Retina (tissue), 1 donor: ENCODE measurements around the gene PRKG1.

Source experiments
- DNase-seq: peaks from one replicate; pipeline ENCODE4 v3.0.0-alpha.2; 2016

PRKG1 gene

GRCh38 chr10:51074238-51075028 is at the start of gene PRKG1:
PRKG1 (plus strand) TSS chr10:51074487.
- DNase-seq = peak; percentile 93

DNA sequence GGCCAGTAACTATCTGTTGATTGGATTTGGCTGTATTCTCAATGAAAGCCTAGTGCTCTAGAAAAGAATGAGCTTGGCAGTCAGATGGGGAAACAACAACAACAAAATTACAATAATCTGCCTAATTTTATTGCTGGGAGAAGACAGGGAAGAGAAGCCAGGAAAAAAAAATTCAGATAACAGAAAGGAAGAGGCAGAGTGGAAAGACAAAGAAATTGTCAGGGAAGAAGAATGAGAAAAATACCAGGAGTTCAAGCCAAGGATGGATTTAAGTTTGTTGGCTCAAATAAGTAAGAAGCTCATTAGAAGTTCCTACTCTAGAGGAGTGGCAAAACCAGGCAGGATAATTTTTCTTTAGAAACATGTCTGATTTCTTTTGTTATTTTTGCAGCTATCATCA is 45.9 kb upstream of the PRKG1 start:
- no peak for DNase-seq

DNA sequence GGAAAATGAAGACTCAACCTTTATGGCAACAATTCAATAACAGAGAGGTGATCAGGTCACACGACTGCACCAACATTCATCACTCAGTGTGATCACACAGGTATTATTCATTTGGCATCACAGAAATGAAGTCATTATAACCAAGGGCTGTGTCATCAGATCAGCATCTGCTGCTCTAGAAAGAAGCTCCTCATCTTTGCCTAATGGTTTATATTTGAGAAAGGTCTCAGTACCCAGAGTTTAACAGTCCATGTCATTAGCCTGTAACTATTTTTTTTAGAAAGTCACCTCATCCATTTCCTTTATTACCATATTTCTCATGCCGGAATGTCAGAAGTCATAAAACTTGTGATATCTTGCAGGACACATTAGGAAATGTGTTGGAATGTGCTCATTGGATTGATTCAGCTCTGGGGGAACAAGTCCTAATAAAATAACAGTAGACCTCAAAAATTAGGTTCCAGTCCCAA is 45.1 kb upstream of the PRKG1 start:
- no peak for DNase-seq

GRCh38 chr10:51030480-51030879 is 43.8 kb upstream of the PRKG1 start:
- no peak for DNase-seq

DNA sequence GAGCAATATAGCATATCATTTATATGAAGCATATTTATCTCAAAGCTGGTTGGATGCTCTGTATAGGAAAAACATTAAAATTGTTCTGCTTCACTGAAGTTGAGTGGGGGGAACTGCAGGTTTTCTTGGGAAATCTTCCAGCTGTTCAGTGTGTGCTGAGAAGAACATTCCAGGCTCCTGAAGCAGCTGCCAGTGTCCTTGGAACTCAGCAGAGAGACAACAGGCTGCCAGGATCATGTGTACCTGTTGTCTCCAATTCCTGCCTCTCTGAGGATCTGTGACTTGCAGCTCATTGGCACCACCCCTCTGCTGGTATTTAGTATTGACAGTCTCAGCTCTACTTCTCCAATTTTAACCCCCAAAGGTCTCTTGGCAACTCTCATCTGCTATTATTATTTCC is 42.3 kb upstream of the PRKG1 start:
- no peak for DNase-seq

DNA sequence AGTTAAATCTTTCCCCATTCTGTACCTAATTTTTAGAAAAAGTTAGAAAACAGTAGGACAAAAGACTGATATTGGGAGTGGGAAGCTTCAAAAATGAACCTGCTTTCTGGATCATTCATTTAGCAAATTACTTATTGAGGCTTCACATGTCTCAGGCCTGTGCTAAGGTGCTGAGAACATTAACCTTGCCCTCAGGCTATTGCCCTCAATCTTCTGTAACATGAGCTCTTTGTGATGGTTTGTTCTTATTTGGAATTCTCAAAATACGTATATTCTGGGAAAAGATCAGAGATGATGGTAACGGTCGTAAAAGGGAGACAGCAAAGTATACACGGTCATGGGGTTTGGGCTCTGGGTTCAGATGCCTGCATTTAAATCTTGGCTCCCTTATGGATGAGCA is 39.5 kb upstream of the PRKG1 start:
- DNase-seq = no peak

- DNase-seq = no peak
Measured at GRCh38 chr10:51035344-51035743, 38.9 kb upstream of the PRKG1 start.

GRCh38 chr10:51045871-51046270 is 28.4 kb upstream of the PRKG1 start:
- no peak for DNase-seq

DNA sequence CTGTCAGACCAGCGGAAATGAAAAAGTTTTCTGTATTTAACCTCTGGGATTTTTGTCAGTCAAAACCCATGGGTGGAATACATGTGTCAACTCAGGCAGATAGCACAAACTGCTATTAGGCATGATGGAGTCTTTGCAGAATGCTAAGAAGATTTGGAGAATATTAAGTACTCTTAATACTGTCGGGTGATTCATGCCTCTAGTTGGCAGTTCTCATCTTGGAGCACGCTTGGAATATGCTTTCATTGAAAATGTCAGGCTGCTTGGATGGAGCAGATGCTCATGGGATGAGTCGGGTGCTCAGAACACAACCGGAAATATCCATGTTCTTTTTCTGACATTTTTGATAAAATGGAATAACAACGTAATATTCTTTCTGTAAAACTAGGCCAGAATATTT is 27.6 kb upstream of the PRKG1 start:
- no peak for DNase-seq

DNA sequence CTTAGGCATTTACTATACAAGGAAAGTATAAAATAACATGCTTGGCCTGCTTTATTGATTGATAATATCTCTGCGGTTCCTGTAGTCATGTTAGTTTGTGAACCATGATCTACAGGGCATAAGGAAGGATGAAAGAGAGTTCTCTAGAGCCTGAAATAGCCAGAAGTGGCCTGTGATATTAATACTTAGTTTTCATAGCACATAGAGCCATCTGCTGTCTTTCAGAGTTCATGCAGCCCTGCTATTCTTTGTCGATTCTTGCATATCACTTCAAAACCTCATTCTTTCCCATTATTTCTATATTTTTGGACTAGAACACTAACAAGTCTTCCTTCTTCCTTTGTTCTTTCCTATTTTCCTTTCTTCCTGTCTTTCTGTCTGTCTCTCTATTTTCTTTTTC is 26.4 kb upstream of the PRKG1 start:
- DNase-seq = no peak

DNA sequence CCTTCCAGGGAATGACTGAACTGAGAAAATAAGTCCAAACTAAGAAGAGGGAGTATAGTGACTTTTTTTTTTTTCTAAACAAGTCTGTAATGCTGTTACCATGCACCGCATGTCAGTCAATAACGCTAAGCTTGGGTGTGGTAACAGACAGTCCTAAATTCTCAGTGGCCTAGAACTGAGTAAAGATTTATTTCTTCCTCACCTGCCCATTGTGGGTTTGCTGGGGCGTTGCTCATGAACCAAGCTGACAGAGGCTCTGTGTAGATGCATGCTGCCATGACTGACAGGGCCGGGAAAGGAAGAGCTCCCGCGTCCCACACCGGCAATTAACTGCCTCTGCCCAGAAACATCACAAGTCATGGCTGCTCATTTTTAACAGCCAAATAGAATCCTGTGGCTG is 25.5 kb upstream of the PRKG1 start:
- DNase-seq = no peak

DNA sequence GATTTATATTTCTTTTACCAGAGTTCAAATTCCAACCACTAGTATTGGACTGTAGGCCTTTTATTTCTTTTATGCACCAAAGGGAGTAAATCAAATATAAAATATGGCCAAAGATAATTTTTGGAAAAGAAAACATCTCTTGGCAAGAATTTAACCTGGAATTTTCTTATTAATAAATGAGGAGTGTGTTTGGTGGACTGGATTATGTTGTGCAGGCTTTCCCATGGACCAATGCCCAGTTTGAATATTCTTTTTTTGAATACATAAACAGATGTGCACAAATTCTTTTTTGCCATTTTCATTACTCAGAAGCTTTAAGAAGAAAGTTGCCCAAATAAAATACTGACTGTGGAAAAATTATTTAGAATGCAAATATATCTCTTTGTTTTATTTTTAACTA is 22.1 kb upstream of the PRKG1 start:
- no peak for DNase-seq

DNA sequence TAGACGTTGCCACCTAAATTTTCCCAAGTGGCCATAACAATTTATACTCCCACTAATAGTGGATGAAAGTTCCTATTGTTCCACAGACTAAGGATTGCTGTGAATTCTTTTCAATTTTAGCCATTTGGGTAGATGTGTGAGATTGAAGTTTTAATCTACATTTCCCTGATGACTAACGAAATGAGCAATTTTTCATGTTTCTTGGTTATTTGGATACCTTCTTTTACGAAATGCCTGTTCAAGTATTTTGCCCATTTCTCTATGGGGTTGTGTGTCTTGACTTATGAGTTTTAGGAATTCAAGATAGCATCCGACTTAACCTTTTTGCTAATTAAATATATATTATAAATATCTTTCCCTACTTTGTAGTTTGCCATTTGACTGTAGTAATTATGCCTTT is 16.4 kb upstream of the PRKG1 start:
- no peak for DNase-seq

DNA sequence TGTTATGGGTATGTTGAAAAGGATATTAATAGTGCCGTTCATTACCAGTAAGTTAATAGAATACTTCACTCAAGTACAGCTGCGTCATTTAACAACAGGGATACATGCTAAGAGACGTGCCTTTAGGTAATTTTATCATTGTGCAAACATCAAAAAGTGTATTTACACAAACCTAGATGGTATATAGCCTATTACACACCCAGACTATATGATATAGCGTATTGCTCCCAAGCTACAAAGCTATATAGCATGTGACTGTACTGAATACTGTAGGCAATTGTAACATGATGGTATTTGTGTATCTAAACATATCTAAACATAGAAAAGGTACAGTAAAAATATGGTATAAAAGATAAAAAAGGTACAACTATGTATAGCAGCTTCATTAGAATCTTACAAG is 11.1 kb upstream of the PRKG1 start:
- no peak for DNase-seq

DNA sequence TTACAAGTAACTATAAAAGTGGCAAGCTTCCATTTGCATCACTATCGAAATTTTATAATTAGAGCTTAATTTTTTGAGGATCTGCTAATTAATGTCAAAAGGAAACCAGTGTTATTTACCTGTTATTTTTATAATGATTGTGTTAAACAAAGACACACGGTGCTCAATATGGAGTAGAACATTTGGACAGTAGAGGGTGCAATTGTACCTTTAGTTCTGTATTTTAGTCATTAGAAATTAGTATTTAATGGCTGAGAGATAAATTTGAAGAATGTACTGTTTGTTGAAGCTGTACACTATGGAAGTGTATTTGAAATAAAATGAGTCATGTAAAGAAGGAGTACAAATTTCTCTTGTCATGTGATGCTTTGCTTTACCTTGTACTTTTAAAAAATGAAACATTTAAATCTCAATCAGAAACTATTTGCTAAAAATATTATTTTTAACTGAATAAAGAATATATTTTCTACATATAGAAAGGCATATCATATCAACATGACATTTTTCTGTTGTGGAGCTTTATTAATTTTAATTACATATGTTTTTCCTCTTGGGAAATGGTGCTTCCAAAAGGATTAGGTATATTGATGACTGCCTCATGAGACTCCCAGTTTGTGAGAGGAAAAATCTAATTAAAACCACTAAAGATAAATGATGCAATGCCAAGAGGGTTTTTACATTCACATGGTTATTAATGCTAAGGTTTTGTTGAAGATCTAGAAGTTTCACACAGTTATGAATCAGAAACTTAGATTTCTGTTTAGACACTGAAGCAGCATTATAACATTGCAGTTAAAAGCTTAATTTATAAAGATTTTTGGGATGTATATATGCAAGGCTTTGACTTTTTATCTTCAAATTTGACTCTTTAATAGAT is 10.4 kb upstream of the PRKG1 start:
- DNase-seq = no peak

GRCh38 chr10:51066231-51066630 is 8.1 kb upstream of the PRKG1 start:
- no peak for DNase-seq

DNA sequence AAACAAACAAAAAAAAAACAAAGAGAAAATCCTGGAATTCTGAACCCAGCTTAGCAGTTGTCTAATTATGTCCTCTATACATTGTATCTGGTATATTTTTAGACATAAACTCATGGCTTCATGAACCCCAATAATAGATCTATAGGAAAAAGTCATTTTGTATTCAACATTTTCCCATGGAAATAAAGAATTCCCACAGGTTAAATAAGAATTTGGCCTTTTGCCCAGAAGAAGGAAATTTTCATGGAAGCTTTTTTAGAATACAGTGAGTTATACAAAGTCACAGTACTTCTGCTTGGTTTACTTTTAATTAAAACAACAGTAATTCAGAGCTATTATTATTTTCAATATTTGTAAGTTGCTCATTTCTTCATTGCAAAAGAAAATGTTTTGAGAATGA is 2.1 kb upstream of the PRKG1 start:
- DNase-seq = no peak

DNA sequence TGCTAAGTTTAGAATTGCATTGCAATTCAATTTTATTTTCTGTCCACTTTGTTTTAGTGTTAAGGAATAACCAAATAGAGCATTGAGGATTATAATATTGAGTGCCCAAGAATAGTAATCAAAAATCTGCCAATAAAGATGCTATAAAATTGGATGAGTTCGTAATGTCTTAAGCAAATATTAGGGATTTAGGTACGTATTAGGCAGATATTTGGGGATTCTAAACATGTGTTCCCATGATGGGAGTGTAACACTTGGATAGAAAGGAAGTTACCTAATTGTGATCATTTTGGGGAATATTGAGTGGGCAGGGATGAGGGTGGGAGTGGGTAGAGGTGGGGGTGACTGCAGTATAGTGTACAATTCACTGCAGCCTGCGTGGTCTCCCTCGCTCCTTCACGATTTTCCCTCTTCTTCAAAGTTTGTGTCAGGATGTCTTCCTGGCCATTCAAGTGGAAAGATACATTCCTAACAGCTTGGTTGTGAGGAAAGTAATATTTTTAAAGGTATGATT is 1.3 kb upstream of the PRKG1 start:
- no peak for DNase-seq

DNA sequence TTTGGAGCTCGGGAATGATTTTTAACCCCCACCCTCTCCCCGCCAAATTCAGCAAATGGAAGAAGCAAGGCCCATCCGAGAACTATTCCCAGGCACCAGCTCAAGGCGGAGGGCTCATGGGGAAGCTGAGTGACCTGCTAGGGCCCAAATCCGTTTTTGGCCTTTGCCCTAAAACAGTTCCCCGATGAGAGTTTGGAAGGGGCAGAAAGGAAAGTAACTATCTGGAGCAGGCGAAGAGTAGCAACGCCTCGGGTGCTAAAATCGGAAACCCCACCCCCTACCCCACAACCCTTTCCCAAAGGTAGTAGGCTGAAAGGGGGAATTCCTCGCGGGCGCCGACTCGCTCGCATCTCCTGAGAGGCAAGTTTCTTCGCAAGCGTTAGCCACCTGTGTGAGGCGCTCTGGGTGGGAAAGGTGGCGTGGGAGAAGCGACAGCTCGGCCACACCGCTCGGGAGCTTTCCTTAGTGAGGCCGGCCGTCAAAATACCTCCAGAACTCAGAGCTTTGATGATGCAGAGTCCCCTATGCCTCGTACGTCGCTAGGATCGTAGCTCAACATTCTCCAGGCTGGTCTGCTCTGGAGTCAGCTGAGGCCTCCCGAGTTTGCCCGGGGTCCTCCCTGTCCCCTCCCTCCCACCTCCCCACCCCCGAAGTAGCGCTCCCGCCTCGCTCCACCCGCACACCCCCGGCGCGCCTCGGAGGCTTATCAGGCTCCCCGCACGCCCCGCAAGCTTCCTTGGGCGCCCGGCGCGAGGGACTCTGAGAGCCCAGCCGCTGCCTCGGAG is 642 bp upstream of the PRKG1 start:
- DNase-seq = peak; percentile 68

DNA sequence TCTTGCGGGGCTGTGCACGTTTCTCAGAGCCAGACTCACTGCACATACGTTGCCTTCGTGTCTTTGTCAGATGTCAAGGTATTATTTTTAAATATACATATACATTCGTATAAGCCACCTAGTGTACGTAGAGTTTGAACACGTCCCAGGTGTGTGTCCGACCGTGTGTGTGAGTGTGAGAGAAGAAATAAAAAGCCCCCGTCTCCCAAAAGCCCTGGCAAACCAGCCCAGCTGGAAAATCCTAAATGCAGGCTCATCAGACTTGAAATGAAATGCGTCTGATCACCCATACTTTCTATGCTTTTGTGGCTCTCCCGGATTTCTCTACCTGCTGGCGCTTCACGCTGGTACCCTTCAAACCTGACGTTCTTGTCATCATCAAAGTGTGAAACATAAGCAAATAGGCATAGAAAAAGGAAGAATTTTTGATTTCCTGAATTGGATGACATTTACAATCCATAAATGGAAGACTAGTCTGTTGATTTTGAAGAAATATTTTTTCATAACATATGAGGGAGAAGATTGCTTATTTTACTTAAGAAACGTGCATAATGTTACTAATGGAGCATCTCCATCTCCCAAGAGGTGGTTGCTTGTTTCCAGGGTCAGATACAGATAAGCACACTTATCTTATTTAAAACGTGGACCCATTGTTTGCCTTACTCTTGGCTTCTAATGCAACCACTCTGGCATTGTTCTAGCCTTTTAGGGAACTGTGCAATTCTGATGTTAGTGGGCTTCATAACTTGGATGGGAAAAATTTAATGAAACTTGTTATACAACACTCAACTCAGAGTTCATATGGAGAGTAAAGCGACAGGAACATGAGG is 971 bp downstream of the PRKG1 start:
- no peak for DNase-seq

GRCh38 chr10:51075873-51076229 is 1.6 kb downstream of the PRKG1 start:
- DNase-seq = no peak

DNA sequence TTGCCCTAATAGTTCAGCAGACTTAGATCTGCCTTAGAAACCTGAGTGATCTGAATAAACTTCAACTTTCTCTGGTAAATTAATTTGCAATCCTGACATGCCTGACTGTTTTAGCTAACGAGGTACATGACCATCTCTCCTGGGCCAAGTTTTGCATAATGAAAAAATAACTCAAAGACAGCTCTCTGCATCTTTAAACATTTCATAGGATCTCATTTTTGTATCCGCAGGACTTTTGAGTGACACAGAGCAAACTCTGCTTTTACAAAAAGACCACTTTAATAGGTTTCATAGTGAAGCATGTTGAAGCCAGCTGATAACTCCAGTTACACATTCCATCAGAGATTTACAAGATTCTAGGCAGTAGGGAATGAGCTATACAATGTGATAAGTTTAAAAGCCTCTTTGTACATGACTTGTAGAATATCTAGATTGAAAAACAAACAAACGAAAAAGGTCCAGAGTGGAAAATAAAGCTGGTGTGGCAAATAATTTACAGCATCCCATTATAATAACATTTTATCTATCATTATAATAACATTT is 2.1 kb downstream of the PRKG1 start:
- DNase-seq = no peak
